Natural killer cell (primary cell): ENCODE data around the gene ACBD4. TPM values are rescaled to one million over a fixed set of nuclear protein-coding genes. Genes with fewer than 3 reads are reported as not detected.

Experiments used
- ATAC-seq, 3 donors: fragments of 150-1000 bp in 2 of 3; fragments of 200-7000 bp in 1 of 3; cut with Tn5 transposase; 1 replicate in 1 of 3; 2 replicates in 2 of 3; pipeline ENCODE4 v1.10.0; 2021; ENCODE audit warnings: mild to moderate bottlenecking in 2 of 3, moderate library complexity in 2 of 3
- DNase-seq, 2 donors: peaks; one replicate each; pipeline versions ENCODE4 v3.0.0 to v3.0.0-alpha.2; 2013 to 2021; ENCODE audit warnings: mixed read lengths in 1 of 2
- H3K27ac ChIP-seq: one replicate; pipeline ENCODE4 v1.5.1; 2013; ENCODE audit warnings: mild to moderate bottlenecking, low read length
- H3K27me3 ChIP-seq: one replicate; pipeline ENCODE4 v1.6.1; 2013; ENCODE audit warnings: low read length; ENCODE audit not compliant: control insufficient read depth, insufficient read depth
- H3K36me3 ChIP-seq: one replicate; pipeline ENCODE4 v1.6.1; 2013; ENCODE audit warnings: low read length; ENCODE audit not compliant: control insufficient read depth, insufficient read depth
- H3K4me1 ChIP-seq: one replicate; pipeline ENCODE4 v1.6.1; 2013; ENCODE audit warnings: low read length; ENCODE audit not compliant: control insufficient read depth, insufficient read depth
- H3K4me3 ChIP-seq: one replicate; pipeline ENCODE4 v1.5.1; 2013; ENCODE audit warnings: low read length
- H3K9me3 ChIP-seq: one replicate; pipeline ENCODE4 v1.6.1; 2013; ENCODE audit warnings: low read length; ENCODE audit not compliant: control insufficient read depth, insufficient read depth
- H3K27ac Mint-ChIP-seq, 2 donors: one replicate each; pipeline ENCODE4 v1.8.0; 2022; ENCODE audit warnings: mild to moderate bottlenecking in 2 of 2, mixed read lengths in 2 of 2, moderate library complexity in 1 of 2
- H3K27me3 Mint-ChIP-seq, 2 donors: one replicate each; pipeline ENCODE4 v1.8.0; 2022; ENCODE audit warnings: low read depth in 2 of 2, mixed read lengths in 2 of 2
- H3K36me3 Mint-ChIP-seq: one replicate; pipeline ENCODE4 v1.8.0; 2022; ENCODE audit warnings: mixed read lengths
- H3K4me1 Mint-ChIP-seq, 2 donors: one replicate each; pipeline ENCODE4 v1.8.0; 2022; ENCODE audit warnings: mixed read lengths in 2 of 2
- H3K4me3 Mint-ChIP-seq: one replicate; pipeline ENCODE4 v1.8.0; 2022; ENCODE audit warnings: mild to moderate bottlenecking, moderate library complexity, mixed read lengths
- H3K9me3 Mint-ChIP-seq, 2 donors: one replicate each; pipeline ENCODE4 v1.8.0; 2022; ENCODE audit warnings: mixed read lengths in 2 of 2
- CTCF ChIP-seq: fragments of 200-600 bp; IDR thresholded peaks from one replicate; pipeline ENCODE4 v1.8.0; 2022; ENCODE audit warnings: antibody characterized with exemption
- WGBS: methylation state at CpG from one replicate; pipeline ENCODE4 v1.1.7; 2013; ENCODE audit warnings: missing lambda C conversion rate; ENCODE audit not compliant: insufficient coverage; 5-methylcytosine and 5-hydroxymethylcytosine counted together
- intact Hi-C: fragments of 100-400 bp; cut with micrococcal nuclease; formaldehyde crosslinking; loops from one replicate; pipeline ENCODE4 v1.14.2; 2022
- total RNA-seq, 4 donors: library from RNA; stranded (reverse); fragments of 120-200 nt in 1 of 4; gene quantifications; one replicate each; pipeline versions ENCODE4 v1.2.3 to v1.2.4, GENCODE V29; 2013 to 2022

The ACBD4 gene
- total RNA-seq, 3 donors from 2014 or later (not counting 1 experiment from before 2014, with no cell fraction given) = 12.0 to 15.9 (median 14.2) TPM

- Mint-ChIP-seq H3K27me3 (no peaks in the 10 kb centered on the region), H3K4me3 (no peak overlapping the region), H3K27ac (no peak overlapping the region), H3K9me3 (no peaks in the 10 kb centered on the region), H3K4me1 (peaks cover 6% of the 10 kb centered on the region in 2 donors), H3K36me3 (no peaks in the 10 kb centered on the region)
- Histone ChIP-seq H3K9me3 (no peaks in the 10 kb centered on the region), H3K36me3 (peaks cover 82% of the 10 kb centered on the region), H3K4me1 (no peaks in the 10 kb centered on the region), H3K4me3 (no peak overlapping the region), H3K27me3 (no peaks in the 10 kb centered on the region), H3K27ac (no peak overlapping the region)
- intact Hi-C loops = no loop called here
- TF ChIP-seq CTCF = no peak
- WGBS = 97% methylated on average over 9 of the region's 9 CpGs
- DNase-seq (no peak), ATAC-seq (no peak)
These were observed 32.6 kb upstream of the ACBD4 start for GRCh38 chr17:45102856-45103255.

GRCh38 chr17:45103269-45103795 lies 32.2 kb upstream of the ACBD4 start:
- H3K4me3 ChIP-seq = no peak overlapping the region
- H3K27ac ChIP-seq = no peak overlapping the region
- peaks cover 78% of the 10 kb centered on the region for H3K36me3 ChIP-seq
- DNase-seq = no peak
- no peaks in the 10 kb centered on the region for H3K9me3 ChIP-seq
- H3K4me1 ChIP-seq = no peaks in the 10 kb centered on the region
- no peak for ATAC-seq
- peaks cover 6% of the 10 kb centered on the region in 2 donors for H3K4me1 Mint-ChIP-seq
- TF ChIP-seq CTCF = no peak
- H3K27me3 Mint-ChIP-seq = no peaks in the 10 kb centered on the region
- WGBS = 98% methylated on average over 9 of the region's 9 CpGs
- H3K27me3 ChIP-seq = no peaks in the 10 kb centered on the region
- intact Hi-C loops = no loop called here
- H3K27ac Mint-ChIP-seq = no peak overlapping the region
- no peak overlapping the region for H3K4me3 Mint-ChIP-seq
- no peaks in the 10 kb centered on the region for H3K36me3 Mint-ChIP-seq
- no peaks in the 10 kb centered on the region for H3K9me3 Mint-ChIP-seq

- DNase-seq (no peak), ATAC-seq (no peak)
- Histone ChIP-seq H3K27me3 (no peaks in the 10 kb centered on the region), H3K4me3 (no peak overlapping the region), H3K4me1 (no peaks in the 10 kb centered on the region), H3K9me3 (no peaks in the 10 kb centered on the region), H3K36me3 (peaks cover 71% of the 10 kb centered on the region), H3K27ac (no peak overlapping the region)
- H3K36me3 Mint-ChIP-seq = no peaks in the 10 kb centered on the region
- no peak for TF ChIP-seq CTCF
- peaks cover 2 to 6% of the 10 kb centered on the region in 2 donors for H3K4me1 Mint-ChIP-seq
- intact Hi-C loops = no loop called here
- no peaks in the 10 kb centered on the region for H3K27me3 Mint-ChIP-seq
- no peak overlapping the region for H3K4me3 Mint-ChIP-seq
- no peak overlapping the region for H3K27ac Mint-ChIP-seq
- 97% methylated on average over 8 of the region's 8 CpGs for WGBS
- H3K9me3 Mint-ChIP-seq = no peaks in the 10 kb centered on the region
These were observed 31.5 kb upstream of the ACBD4 start for GRCh38 chr17:45104029-45104428.

- ATAC-seq (no peak), DNase-seq (no peak)
- Histone ChIP-seq H3K27ac (no peak overlapping the region), H3K27me3 (no peaks in the 10 kb centered on the region), H3K9me3 (no peaks in the 10 kb centered on the region), H3K36me3 (peaks cover 67% of the 10 kb centered on the region), H3K4me3 (no peak overlapping the region), H3K4me1 (no peaks in the 10 kb centered on the region)
- H3K27me3 Mint-ChIP-seq = no peaks in the 10 kb centered on the region
- WGBS = 96% methylated on average over 6 of the region's 6 CpGs
- H3K27ac Mint-ChIP-seq = no peak overlapping the region
- H3K9me3 Mint-ChIP-seq = no peaks in the 10 kb centered on the region
- H3K4me3 Mint-ChIP-seq = no peak overlapping the region
- H3K4me1 Mint-ChIP-seq = peaks cover 0 to 6% of the 10 kb centered on the region in 2 donors
- no peaks in the 10 kb centered on the region for H3K36me3 Mint-ChIP-seq
- intact Hi-C loops = no loop called here
- TF ChIP-seq CTCF = no peak
These were observed 31.0 kb upstream of the ACBD4 start for GRCh38 chr17:45104497-45104896.
